8988T (cell line): Measurements from ENCODE around the gene RNF149.

ENCODE experiments used
- DNase-seq: peaks from one replicate; pipeline ENCODE4 v3.0.0; 2011

RNF149 gene

GRCh38 chr2:101293544-101293943, 15.0 kb downstream of the RNF149 start:
- no peak for DNase-seq

DNA sequence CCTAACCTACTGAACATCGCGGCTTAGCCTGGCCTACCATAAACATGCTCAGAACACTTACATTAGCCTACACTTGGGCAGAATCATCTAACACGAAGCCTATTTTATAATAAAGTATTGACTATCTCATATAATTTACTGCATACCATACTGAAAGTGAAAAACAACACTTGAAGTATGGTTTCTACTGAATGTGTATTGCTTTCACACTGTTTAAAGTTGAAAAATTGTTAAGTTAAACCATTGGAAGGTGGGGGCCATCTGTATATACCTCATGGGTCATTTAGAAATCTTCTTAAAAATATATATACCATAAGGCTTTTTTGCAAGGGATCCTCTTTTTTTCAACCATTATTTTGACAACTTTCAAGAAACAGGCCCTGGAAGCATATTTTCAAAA, 16.5 kb downstream of the RNF149 start:
- DNase-seq = no peak

GRCh38 chr2:101290711-101291110, 17.8 kb downstream of the RNF149 start:
- no peak for DNase-seq

- no peak for DNase-seq
These were observed 21.2 kb downstream of the RNF149 start for GRCh38 chr2:101287303-101287702.

GRCh38 chr2:101286684-101287083, 21.8 kb downstream of the RNF149 start:
- DNase-seq = no peak

- DNase-seq = no peak
These were observed 25.5 kb downstream of the RNF149 start for GRCh38 chr2:101282980-101283379.

- DNase-seq = no peak
These were observed 27.0 kb downstream of the RNF149 start for GRCh38 chr2:101281482-101281881.

DNA sequence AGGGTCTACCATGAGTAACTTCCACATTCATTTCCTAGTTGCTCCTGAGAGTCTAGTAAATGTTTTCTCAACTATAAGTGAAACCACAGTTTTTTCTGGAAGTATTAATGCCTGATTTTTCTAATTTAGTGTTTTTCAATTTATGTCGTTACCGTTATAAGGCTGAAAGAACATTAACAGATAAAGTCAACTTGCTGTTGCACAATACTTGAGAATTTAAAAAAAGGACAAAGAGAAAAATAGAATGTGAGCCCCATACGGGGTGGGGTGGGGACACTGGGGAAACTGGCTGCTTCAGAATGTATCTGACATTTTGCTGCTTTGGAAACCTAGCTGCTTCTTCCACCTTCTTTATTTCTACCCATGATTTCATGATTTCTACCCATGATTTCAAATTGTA, 29.6 kb downstream of the RNF149 start:
- DNase-seq = no peak

- no peak for DNase-seq
These were observed 31.4 kb downstream of the RNF149 start for GRCh38 chr2:101277111-101277510.

- no peak for DNase-seq
These were observed 34.4 kb downstream of the RNF149 start for GRCh38 chr2:101274142-101274541.

GRCh38 chr2:101273056-101273455, 35.4 kb downstream of the RNF149 start:
- no peak for DNase-seq

DNA sequence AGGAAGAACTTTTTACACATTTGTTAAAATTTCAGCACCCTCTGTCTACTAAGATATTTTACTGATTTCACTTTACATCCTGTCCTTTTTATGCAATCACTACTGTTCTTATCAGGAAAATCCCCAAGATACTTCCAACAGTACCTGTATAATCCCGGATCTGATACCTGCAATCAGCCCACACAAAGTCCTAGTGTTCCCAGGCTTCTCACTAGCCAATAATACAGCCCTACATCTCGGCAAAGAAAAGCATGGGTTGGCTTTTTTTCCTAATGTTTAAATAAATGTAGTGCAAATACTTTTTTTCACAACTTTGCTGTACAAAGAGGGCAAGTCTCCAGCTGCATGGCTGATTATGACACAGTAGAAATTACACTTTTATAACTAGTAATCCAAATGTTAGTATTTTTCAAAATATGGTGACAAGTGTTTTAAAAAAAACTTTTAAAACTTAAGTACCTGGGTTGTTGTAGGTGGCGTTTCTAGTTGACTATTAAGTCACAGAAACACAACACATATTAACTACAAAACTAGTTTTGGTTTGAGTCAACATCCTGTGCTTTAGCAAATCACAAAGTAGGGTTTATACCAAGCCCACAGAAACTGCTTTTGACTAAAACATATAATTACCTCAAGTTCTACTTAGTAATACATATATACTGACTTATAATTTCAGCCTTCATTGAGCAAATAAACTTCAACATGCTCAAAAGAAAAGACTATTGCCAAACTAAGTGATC, 36.3 kb downstream of the RNF149 start:
- DNase-seq = no peak

DNA sequence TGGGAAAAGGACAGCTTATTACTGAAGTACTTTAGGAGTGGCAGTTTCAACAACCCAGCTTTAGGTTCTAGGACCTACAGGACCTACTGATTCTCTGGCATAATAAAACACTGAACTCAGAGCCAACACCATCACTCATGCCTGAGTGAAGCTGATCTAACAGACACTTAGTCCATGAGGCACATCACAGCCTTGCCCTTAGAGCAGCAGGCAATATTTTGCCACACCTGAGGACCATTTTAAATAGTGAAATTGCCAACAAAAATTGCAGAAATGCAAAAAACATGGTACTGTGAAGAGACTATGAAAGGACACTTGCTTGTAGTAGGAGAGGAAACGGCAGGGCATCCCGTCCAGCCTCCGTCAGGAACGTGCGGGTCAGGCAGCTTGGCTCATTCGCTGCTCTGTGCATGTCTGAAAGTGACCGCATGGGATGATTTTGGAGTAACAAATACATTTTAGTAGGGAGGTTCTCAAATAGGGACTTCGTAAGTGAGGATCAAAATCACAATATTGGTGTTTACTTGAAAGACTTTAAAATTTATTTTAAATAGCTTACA, 37.7 kb downstream of the RNF149 start:
- DNase-seq = no peak

GRCh38 chr2:101267671-101268656, 40.5 kb downstream of the RNF149 start:
- DNase-seq = no peak

- DNase-seq = no peak
These were observed 42.5 kb downstream of the RNF149 start for GRCh38 chr2:101265893-101266499.

DNA sequence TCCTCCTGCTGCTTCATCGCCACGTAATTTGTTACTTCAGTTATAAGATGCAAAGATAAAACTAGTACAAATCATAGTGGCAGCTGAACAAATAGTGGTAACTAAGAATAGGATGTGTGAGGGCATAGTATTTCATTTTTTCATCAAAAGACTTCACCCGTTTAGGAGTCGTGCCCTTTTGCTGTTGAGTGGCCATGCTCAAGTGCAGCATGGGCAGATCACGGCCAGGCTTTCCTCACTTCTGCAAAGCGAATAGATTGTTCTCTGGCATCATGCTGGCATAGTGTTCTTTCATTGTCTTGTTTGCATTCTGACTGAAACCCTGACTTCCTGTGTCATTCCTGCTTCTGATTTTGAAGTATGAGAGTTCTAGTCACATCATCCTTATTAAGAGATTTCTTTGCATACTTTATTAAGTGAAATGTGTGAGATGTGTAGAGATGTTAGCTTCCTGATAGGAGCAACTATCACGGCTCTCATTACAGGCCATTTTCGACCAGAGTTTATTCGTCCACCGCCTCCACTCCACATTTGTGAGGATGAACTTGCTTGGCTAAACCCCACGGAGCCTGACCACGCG, 44.1 kb downstream of the RNF149 start:
- no peak for DNase-seq

DNA sequence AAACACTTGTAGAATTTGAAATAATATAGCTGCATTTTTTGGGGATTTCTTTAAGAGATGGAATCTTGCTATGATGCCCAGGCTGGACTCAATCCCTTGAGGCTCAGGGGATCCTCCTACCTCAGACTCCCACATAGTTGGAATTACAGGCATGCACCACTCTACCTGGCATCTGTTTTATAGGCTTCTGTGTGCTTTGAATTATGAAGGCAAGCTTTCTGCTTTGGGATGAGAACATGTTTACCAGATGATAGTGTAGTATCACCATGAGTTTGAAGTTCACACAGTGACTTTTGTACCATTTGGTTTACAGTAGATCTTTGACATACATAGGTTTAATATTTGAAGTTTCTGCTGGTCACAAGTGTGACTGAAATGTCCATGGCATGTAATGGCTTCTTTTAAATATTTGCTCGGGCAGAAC, 45.1 kb downstream of the RNF149 start:
- DNase-seq = no peak

DNA sequence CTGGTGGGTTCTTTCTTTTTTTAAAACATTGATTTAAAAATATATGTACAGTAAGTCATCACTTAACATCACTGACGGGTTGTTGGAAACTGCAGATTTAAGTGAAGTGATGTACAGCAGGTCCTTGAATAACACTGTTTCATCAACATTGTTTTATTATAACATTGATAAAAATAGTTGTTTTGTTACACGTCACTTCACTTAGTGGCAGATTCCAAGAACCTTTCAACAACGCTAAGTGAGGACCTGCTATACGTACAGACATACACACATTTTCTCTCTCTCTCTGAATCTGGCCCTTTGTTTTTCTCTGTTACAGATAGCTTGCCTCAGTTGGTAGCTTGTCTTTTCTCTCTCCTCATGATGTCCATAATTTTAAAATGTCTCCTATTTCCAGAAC, 46.4 kb downstream of the RNF149 start:
- DNase-seq = no peak

DNA sequence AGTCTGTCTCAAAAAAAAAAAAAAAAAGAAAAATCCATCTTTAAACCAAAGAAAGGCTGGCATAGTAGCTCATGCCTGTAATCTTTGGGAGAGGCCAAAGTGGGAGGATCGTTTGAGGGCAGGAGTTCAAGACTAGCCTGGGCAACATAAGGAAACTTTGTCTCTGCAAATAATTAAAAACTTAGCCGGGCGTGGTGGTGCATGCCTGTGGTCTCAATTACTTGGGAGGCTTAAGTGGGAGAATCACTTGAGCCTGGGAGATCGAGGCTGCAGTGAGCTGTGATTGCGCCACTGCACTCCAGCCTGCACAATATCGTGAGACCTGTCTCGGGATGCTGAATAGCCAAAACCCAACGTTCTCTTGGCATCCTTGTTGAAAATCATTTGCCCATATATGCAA, 49.7 kb downstream of the RNF149 start:
- no peak for DNase-seq

DNA sequence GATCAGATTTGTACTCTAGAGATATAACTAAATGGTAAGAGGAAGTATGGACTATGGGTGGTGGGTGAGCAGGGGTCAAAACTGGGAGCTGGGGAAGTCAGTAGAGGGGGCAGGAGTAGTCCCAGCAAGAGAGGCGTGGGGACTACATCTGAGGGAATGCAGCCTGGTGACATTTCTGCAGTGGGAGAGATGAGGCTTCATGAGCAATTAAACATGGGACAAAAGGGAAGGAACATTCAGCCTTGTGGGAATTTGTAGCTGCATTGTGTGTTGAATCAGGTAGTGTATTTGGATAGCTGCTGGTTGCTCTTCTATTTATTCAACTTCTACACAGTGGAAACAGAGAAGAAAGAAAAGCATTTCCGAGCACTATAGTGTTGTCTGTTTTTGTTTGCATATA, 52.2 kb downstream of the RNF149 start:
- no peak for DNase-seq

DNA sequence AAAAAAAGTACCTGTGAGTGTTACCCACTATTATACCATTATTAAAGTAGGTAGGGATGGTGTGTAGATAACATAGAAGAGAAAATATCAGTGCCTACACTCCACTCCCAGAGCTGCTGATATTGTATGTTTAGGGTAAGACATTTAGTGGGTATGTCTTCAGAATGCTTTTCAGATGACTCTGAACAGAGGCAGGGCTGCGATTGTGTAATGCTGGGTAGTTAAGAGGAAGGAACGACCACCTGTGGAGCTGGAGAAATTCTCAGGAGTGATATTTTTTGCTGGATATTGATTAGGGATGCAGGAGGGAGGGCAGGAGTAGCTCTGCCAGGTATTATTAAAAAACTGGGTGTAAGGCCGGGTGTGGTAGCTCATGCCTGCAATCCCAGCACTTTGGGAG, 53.0 kb downstream of the RNF149 start:
- no peak for DNase-seq

DNA sequence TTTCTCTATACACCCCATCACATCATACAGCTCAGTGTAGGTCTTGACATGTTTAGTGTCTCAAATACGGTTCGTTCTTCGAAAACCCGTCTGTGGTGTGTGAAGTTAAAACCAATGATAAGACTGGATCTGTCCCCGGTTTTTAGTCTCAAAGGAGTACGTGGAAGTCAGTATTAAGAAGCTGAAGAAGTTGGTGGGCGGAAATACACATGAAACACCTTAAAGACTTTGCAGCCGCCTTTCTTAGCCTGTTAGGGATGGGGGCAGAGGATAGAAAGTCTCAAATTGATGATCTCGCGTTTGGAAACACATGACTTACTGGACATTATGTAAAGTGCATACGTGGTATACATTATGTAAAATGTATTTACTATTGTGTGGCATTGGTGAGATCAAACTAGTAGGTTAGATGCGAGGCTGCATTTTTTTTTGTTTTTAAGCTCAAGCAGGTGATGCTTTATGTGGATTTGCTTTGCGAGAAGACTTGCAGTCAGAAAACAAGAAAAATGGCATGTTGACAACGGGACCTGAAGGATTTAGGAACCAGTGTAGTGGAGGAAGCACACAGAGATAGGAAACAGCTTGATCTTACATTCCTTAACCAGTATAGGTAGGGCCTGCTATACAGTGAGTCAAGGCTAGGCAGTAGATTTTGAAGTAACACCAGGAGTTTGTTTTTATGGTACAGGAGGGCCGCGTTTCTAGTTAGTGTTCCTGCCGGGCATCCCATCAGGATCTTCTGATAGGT, 54.6 kb downstream of the RNF149 start:
- DNase-seq = no peak
